K562 (cell line): ENCODE measurements around the gene LRP1B. TPM values are rescaled to one million over a fixed set of nuclear protein-coding genes. Genes with fewer than 3 reads are reported as not detected.

ENCODE experiments used
- ATAC-seq: fragments of 200-7000 bp; cut with Tn5 transposase; 3 replicates; pipeline ENCODE4 v1.9.1; 2020; ENCODE audit warnings: moderate library complexity
- BruUV-seq: library from RNA; stranded (reverse); fragments of 400-500 nt; replicated peaks from 2 replicates; lab custom pipeline; 2021; lab: Mats Ljungman, UMichigan
- CTCF ChIA-PET: fragments of 300-600 bp; formaldehyde crosslinking; extraction: SDS; loops from one replicate; lab custom pipeline; 2021; ENCODE audit warnings: low intra/inter-chr PET ratio; lab: Yijun Ruan, JAX
- POLR2A ChIA-PET: fragments of 300-600, 350-650 bp; sonication (Branson Sonifier 250); formaldehyde crosslinking; extraction: SDS; loops from one replicate; lab custom pipeline; 2021; ENCODE audit warnings: antibody characterized with exemption, inconsistent platforms; lab: Yijun Ruan, JAX
- DNase-seq, 4 experiments: peaks; one replicate each; pipeline versions ENCODE4 v3.0.0 to v3.0.0-alpha.2; 2011 to 2018; ENCODE audit warnings: low spot score in 3 of 4, mixed read lengths in 3 of 4; ENCODE audit errors: extremely low read depth in 1 of 4
- FAIRE-seq: peaks from 2 replicates; lab custom pipeline; 2011; peaks lifted over from hg19 to GRCh38; lab: Jason Lieb, UNC
- H2AFZ ChIP-seq: 2 replicates; pipeline ENCODE4 v1.6.0; 2011; ENCODE audit warnings: low read depth, low read length, control low read depth, inconsistent platforms
- H3K27ac ChIP-seq: fragments of 200-600 bp; 3 replicates; pipeline ENCODE4 v1.8.0; 2011; ENCODE audit warnings: low read depth, mild to moderate bottlenecking, control low read depth, inconsistent platforms, low read length, moderate library complexity, mixed read lengths; ENCODE audit errors: extremely low read depth
- H3K27me3 ChIP-seq, 2 experiments: fragments of 300-600 bp in 1 of 2; 2 replicates in 1 of 2; 3 replicates in 1 of 2; pipeline versions ENCODE4 v1.6.0 to v1.8.0; 2011; ENCODE audit warnings: inconsistent platforms in 2 of 2, low read length in 2 of 2, mild to moderate bottlenecking in 1 of 2, mixed read lengths in 1 of 2, moderate library complexity in 1 of 2; ENCODE audit not compliant: control insufficient read depth in 2 of 2, insufficient read depth in 2 of 2
- H3K36me3 ChIP-seq: fragments of 300-600 bp; 3 replicates; pipeline ENCODE4 v1.8.0; 2011; ENCODE audit warnings: mild to moderate bottlenecking, low read length, inconsistent platforms; ENCODE audit not compliant: control insufficient read depth, insufficient read depth
- H3K4me1 ChIP-seq, 2 experiments: fragments of 200-600 bp in 1 of 2; replicated peaks in 1 of 2; 2 replicates in 1 of 2; 3 replicates in 1 of 2; pipeline versions ENCODE4 v1.5.1 to v1.8.0; 2011; ENCODE audit warnings: inconsistent platforms in 2 of 2, low read length in 2 of 2, mild to moderate bottlenecking in 1 of 2, mixed read lengths in 1 of 2, moderate library complexity in 1 of 2; ENCODE audit not compliant: control insufficient read depth in 2 of 2, insufficient read depth in 2 of 2
- H3K4me2 ChIP-seq: 2 replicates; pipeline ENCODE4 v1.6.1; 2011; ENCODE audit warnings: low read length, control low read depth, inconsistent platforms, mixed read lengths; ENCODE audit not compliant: insufficient read depth
- H3K4me3 ChIP-seq: fragments of 200-600 bp; sonication (generic), shearing (Covaris generic); 2 replicates; pipeline ENCODE4 v1.5.1; 2016; ENCODE audit warnings: control low read depth, inconsistent platforms
- H3K79me2 ChIP-seq: fragments of 200-600 bp; 3 replicates; pipeline ENCODE4 v1.8.0; 2011; ENCODE audit warnings: low read length, inconsistent platforms; ENCODE audit not compliant: control insufficient read depth, insufficient read depth
- H3K9ac ChIP-seq, 2 experiments: 2 replicates each; pipeline versions ENCODE4 v1.6.0 to v1.6.1; 2011; ENCODE audit warnings: low read depth in 2 of 2, low read length in 2 of 2, control low read depth in 1 of 2, inconsistent platforms in 1 of 2, mild to moderate bottlenecking in 1 of 2, mixed read lengths in 1 of 2; ENCODE audit not compliant: insufficient read depth in 1 of 2
- H3K9me1 ChIP-seq: one replicate; pipeline ENCODE4 v1.6.0; 2011; ENCODE audit warnings: inconsistent platforms, mild to moderate bottlenecking, low read length, moderate library complexity; ENCODE audit not compliant: control insufficient read depth, insufficient read depth
- H3K9me3 ChIP-seq: replicated peaks from 2 replicates; pipeline ENCODE4 v1.5.1; 2011; ENCODE audit warnings: low read depth, low read length, inconsistent platforms; ENCODE audit not compliant: control insufficient read depth, insufficient read depth
- H4K20me1 ChIP-seq: replicated peaks from 2 replicates; pipeline ENCODE4 v1.6.1; 2011; ENCODE audit warnings: low read length, inconsistent platforms, mixed read lengths; ENCODE audit not compliant: control insufficient read depth, insufficient read depth
- DACH1 ChIP-seq: fragments of 450-650 bp; IDR thresholded peaks from 2 replicates; pipeline ENCODE4 v1.6.1; 2018; ENCODE audit not compliant: partially characterized antibody
- KDM5B ChIP-seq: fragments of 200-600 bp; sonication (generic); IDR thresholded peaks from 2 replicates; pipeline ENCODE4 v1.6.1; 2012; ENCODE audit warnings: low read depth, mild to moderate bottlenecking, moderate library complexity, low read length, control low read depth, inconsistent platforms; ENCODE audit not compliant: insufficient replicate concordance
- RREB1 ChIP-seq: fragments of 250-450 bp; sonication (Bioruptor Pico); IDR thresholded peaks from 2 replicates; pipeline ENCODE4 v1.4.0; 2020
- TBL1XR1 ChIP-seq, 2 experiments: IDR thresholded peaks; 2 replicates each; pipeline ENCODE4 v1.6.1; 2012; ENCODE audit warnings: improper control_type of control experiment in 2 of 2, low read length in 2 of 2, mild to moderate bottlenecking in 1 of 2
- ZNF121 ChIP-seq: sonication (generic); formaldehyde crosslinking; conservative IDR thresholded peaks from 2 replicates; pipeline ENCODE4 v1.8.0; 2022; ENCODE audit warnings: missing genetic modification reagents
- ZNF311 ChIP-seq: fragments of 250-450 bp; sonication (Bioruptor Pico); IDR thresholded peaks from 2 replicates; pipeline ENCODE4 v1.4.0; 2020; ENCODE audit warnings: mild to moderate bottlenecking, moderate library complexity
- WGBS: fragments of 100-300 bp; shearing (Covaris generic); methylation state at CpG from one replicate; pipeline ENCODE4 v1.1.6; 2016; ENCODE audit warnings: low coverage, mixed read lengths; ENCODE audit not compliant: insufficient coverage; ENCODE audit errors: missing lambda C conversion rate; 5-methylcytosine and 5-hydroxymethylcytosine counted together
- in situ Hi-C: fragments of 300-500 bp; cut with MboI; formaldehyde crosslinking; loops from 4 replicates; pipeline ENCODE4 v1.15.0; 2018; ENCODE audit warnings: inconsistent platforms, mixed read lengths
- intact Hi-C: fragments of 100-400 bp; cut with micrococcal nuclease; formaldehyde crosslinking; loops from 2 replicates; pipeline ENCODE4 v1.14.2; 2022
- polyA plus RNA-seq, 8 experiments: library from polyadenylated mRNA; depleted of rRNA in 4 of 8; stranded (reverse) in 5 of 8; unstranded in 3 of 8; fragments of >200 nt; fragmentation: Nextera tagmentation in 2 of 8; fragmentation: Illumina TruSeq in 1 of 8; extraction: Ambion mirVana in 2 of 8; extraction: Trizol in 1 of 8; gene quantifications; 2 replicates each; pipeline versions ENCODE4 v1.2.1 to v1.2.3, GENCODE V29; 2011 to 2014; ENCODE audit warnings: inconsistent platforms in 1 of 8, missing spikeins in 1 of 8
- total RNA-seq, 7 experiments: library from RNA; depleted of rRNA in 6 of 7; stranded (reverse); fragments of >200 nt in 6 of 7; fragmentation: Illumina TruSeq in 2 of 7; extraction: Trizol in 2 of 7; gene quantifications; 2 replicates each; pipeline versions ENCODE4 v1.2.1 to v1.2.3, GENCODE V29; 2011 to 2021; ENCODE audit warnings: low replicate concordance in 1 of 7
- TF ChIP-seq, protein P1 (sequence below): fragments of 250-450 bp; sonication (Bioruptor Pico); IDR thresholded peaks from 2 replicates; pipeline ENCODE4 v1.8.0; 2022; ENCODE audit warnings: moderate library complexity, mild to moderate bottlenecking, inconsistent platforms

LRP1B gene
- total and polyA plus RNA-seq, 9 of the 15 experiments (the other 6 are each of a cell fraction or from before 2014, with no cell fraction given) = not detected

GRCh38 chr2:141942006-141942789 lies 188.6 kb downstream of the LRP1B start:
- Histone ChIP-seq H3K79me2 (no peaks in the 10 kb centered on the region), H3K4me3 (no peak overlapping the region), H3K27ac (no peak overlapping the region), H3K27me3 (no peaks in the 10 kb centered on the region), H3K4me1 (no peaks in the 10 kb centered on the region), H4K20me1 (no peaks in the 10 kb centered on the region), H3K9ac (no peak overlapping the region), H3K9me3 (no peaks in the 10 kb centered on the region), H3K4me2 (no peak overlapping the region), H3K36me3 (no peaks in the 10 kb centered on the region), H3K9me1 (no peaks in the 10 kb centered on the region), H2AFZ (no peak overlapping the region)
- BruUV-seq = no TSS peak
- ChIA-PET POLR2A (no interaction called here), CTCF (no interaction called here)
- FAIRE-seq (no peak), ATAC-seq (no peak), DNase-seq (no peak)
- WGBS = 2% methylated on average over 5 of the region's 5 CpGs
- in situ Hi-C loops (no loop called here), intact Hi-C loops (no loop called here)
- no peak for TF ChIP-seq RREB1 (CRISPR knock-in tag)
- TF ChIP-seq ZNF311 = no peak
- no peak for TF ChIP-seq TBL1XR1 (IDR thresholded peaks at IDR 0.05; ENCODE audit: low read length in 2 of 2)
- no peak for TF ChIP-seq ZNF121 (CRISPR knock-in tag)
- TF ChIP-seq, protein P1, sequence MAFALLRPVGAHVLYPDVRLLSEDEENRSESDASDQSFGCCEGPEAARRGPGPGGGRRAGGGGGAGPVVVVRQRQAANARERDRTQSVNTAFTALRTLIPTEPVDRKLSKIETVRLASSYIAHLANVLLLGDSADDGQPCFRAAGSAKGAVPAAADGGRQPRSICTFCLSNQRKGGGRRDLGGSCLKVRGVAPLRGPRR (CRISPR knock-in tag) = no peak
- no peak for TF ChIP-seq KDM5B
- TF ChIP-seq DACH1 = no peak
